CD4-positive, alpha-beta T cell treated with Interleukin-6 at 100 ng/mL for 8 hours (primary cell): ENCODE results near the gene RAB33B.
A peak's percentile ranks its signal among the peaks of the same experiment; 100 is the strongest.
"Not testable (repeated sequence)": the region's sequence is repeated elsewhere in the genome, so short reads cannot be mapped to it uniquely, and the experiment has no call there.

Source experiments
- DNase-seq: peaks from one replicate; pipeline ENCODE4 v3.0.0-alpha.2; 2020; ENCODE audit warnings: mixed read lengths, low spot score

RAB33B gene

GRCh38 chr4:139454111-139455045, at the start of gene RAB33B:
TSS of gene RAB33B (plus strand) at chr4:139454121. CDS start at chr4:139454196, 75 bp downstream.
- DNase-seq, result no peak

DNA sequence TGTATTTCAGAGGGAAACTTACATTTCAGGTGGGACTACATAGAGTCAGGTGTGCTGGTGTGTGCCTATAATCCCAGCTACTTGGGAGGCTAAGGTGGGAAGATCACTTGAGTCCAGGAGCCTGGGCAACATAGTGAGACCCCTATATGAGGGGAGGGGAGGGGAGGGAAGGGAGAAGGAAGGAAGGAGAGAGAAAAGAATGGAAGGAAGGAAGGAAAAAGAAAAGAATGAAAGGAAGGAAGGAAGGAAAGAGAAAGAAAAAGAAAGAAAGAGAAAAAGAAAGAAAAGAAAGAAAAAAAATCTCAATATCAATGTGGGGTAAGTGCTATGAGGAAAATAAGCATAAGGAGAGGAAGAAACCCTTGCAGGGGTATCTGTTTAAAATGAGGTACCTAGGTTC, 43.6 kb upstream of the RAB33B start:
- no peak for DNase-seq

- not testable (repeated sequence) for DNase-seq
These were observed 39.2 kb upstream of the RAB33B start for GRCh38 chr4:139414671-139415210.

- peak; percentile 37 for DNase-seq
These were observed 37.7 kb upstream of the RAB33B start for GRCh38 chr4:139416073-139416673.

DNA sequence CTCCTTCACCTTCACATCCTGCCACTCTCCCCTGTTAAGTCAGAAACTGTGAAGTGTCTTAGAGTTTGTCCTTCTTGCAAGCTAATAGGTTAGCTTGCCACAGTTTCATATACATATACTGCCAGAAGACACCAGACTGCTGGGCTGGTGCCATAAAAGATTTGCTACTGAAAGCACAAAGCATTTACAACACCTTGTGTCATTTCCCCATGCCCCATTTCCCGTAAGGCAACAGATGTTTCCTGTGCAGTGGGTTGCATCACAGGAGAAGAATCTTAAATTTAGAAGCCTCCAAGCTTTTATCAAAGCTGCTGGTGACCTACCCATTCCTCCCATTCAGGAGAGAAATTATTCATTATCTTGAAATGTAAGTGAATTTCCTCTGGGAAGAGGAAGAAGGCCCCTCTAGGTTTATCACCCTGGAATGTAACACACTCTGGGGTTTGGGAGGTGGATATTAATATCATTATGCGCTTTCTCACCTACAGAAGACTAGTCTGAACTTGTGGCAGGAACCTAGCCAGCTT, 34.5 kb upstream of the RAB33B start:
- peak; percentile 12 for DNase-seq

DNA sequence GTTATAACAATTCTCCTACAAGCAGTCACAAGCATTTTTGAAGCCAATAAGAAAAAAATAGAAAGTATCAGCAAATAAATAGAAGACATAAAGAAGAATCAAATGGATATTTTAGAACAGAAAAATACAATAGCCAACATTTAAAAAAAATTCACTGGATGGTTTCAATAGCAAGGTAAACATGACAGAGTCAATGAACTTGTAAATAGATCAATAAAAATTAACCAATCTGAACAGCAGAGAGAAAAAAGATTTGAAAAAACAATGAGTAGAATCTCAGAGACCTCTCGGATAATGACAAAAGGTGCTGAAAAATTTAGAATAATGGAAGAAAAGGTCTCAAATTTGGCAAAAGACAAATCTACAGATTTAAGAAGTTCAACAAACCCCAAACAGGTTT, 33.3 kb upstream of the RAB33B start:
- DNase-seq, result no peak

GRCh38 chr4:139436122-139436521, 17.8 kb upstream of the RAB33B start:
- DNase-seq, result no peak

DNA sequence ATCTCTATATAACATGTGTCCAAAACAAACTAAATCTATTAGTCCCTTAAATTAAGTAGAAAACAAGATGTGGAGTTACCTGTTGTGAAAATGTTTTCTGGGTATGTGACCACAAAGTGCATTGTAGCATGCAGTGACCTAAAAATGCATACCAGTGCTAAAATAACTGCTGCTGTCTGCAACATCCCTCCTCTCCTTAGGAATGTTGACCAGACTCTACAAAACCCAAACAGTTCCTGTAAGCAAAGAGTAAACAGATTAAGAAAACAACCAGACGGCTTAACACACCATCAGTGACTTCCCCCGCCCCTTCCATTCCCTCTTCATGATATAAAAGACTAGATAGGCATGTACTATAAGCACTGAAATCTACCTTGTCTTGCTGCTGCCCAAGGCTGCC, 15.8 kb upstream of the RAB33B start:
- DNase-seq, result no peak

GRCh38 chr4:139441029-139441428, 12.9 kb upstream of the RAB33B start:
- no peak for DNase-seq

- no peak for DNase-seq
These were observed 10.3 kb upstream of the RAB33B start for GRCh38 chr4:139443661-139444060.

- not testable (repeated sequence) for DNase-seq
These were observed 9.0 kb upstream of the RAB33B start for GRCh38 chr4:139444881-139445280.

DNA sequence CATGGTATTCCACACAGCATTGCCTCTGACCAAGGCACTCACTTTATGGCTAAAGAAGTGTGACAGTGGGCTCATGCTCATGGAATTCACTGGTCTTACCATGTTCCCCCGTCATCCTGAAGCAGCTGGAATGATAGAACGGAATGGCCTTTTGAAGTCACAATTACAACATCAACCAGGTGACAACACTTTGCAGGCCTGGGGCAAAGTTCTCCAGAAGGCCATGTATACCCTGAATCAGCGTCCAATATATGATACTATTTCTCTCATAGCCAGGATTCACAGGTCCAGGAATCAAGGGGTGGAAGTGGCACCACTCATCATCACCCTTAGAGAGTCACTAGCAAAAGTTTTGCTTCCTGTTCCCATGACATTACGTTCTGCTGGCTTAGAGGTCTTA, 6.8 kb upstream of the RAB33B start:
- not testable (repeated sequence) for DNase-seq

DNA sequence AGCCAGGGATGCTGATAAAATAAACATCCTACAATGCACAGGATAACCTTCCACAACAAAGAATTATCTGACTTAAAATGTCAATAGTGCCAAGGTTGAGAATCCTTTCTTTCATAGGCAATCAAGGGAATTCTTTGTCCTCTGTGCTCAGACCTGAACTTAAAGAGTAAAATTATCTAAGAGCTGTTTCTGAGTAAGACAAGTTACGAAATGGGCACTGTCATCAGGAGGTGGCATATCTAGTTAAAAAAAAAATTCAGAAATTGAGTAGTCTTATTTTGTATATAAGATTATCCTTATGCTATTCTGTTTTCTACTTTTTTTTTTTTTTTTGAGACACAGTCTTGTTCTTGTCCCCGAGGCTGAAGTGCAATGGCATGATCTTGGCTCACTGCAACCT, 3.3 kb upstream of the RAB33B start:
- no peak for DNase-seq

DNA sequence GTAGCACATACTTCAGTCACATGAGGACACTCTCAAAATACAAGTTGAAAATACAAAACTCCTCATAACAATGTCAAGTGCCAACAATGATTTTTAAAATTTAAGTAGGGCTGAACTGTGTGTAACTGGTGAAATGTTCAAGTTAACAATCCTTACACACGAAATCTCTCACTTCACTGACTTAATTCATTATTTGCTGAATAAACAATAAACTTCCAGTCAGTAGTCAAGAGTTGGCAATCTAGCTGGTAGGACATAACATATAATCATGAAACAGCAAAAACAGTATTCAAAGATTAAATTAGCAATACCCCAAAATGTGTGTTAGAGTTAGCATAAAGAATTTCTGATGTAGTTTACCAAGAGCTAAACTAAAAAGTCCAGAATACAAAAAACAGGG, 1.9 kb upstream of the RAB33B start:
- DNase-seq, result no peak

DNA sequence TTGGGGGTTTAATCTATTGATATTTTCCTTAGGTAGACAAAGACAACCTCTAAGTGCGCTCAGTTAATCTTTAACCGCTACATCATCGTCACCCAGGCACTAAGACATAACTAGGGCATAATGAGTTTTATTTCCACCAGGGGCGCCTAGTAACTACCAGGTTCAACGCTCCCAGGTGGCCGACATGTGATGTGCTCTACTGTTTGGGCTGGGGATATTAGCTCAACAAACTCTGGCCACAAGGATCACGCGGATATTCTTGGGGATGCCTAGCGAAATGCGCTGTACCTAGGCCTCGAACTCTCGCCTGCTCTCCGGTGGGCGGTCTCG, 915 bp upstream of the RAB33B start:
- DNase-seq, result peak; percentile 78

- peak; percentile 97 for DNase-seq
These were observed 380 bp upstream of the RAB33B start for GRCh38 chr4:139453371-139454110.

DNA sequence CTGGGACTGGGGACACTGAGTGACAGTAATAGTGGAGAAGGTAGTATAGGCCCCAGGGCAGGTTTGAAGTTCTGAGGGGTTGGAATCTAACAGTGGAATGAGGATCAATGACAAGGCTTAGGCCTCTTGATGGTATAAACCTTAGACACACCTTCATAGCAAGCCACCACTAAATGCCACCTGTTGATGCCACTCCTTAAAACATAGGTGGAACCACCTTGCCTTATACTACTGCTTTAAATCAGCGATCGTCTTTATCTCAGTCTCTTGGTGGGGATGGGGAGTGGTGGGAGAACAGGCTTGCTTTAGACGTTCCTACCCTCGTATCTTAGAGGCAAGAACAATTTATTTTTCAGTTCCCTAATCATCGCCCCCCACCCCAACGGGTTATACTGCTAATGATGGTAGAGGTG, 1.2 kb downstream of the RAB33B start:
- DNase-seq, result no peak

- no peak for DNase-seq
These were observed 3.4 kb downstream of the RAB33B start for GRCh38 chr4:139457318-139457717.

DNA sequence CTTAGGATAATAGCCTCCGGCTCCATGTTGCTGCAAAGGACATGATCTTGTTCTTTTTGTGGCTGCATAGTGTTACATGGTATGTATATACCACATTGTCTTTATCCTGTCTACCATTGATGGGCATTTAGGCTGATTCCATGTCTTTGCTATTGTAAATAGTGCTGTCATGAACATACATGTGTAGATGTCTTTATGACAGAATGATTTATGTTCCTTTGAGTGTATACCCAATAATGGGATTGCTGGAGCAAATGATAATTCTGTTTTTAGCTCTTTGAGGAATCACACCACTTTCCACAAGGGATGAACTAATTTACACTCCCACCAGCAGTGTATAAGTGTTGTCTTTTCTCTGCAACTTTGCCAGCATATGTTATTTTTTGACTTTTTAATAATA, 4.6 kb downstream of the RAB33B start:
- no peak for DNase-seq

GRCh38 chr4:139458999-139459398, 5.1 kb downstream of the RAB33B start:
- DNase-seq, result no peak

DNA sequence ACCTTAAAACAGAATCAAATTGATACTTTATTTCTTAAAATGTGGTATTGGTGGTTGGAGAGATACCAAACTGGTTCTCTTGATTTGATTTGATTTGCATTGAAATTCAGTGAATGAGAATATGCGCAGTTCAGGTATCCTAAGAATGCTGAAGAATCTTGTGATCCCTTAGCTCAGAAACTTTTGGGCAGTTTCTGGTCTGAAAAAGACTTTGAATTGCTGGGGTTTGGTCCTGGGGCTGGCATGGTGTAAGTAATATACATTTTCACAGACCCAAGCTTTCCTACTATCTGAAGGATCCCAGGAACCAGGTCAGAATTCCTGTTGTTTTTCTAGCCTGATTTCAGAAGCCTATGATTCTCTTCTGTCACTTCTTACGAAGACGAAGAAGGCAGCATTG, 6.6 kb downstream of the RAB33B start:
- DNase-seq, result no peak

DNA sequence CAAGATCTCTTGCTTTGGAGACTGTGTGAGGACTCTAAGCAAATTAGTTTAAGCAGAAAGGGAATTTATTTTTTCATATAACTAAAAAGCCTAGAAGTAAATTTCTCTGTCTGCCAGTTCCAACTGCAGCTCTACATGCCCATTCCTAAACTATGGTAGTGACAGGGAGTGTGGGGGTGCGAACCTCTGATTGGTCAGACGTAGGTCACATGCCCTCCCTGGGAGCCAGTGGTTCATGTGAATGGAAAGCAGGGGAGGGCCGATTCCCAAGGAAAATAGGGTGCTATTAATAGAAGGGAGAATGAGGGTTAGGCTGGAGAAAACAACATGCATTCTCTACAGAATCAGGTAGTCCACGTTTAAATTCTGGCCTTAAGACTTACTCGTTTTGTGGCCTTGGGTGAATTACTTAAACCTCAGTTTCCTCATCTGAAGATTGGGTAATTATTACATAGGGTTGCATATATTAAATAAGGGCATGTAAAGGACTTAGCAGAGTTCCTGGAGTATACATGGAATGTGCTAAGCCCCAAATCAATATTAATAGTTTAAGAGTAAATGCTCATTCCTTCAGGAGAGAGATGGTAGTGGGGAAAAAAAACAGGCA, 7.2 kb downstream of the RAB33B start:
- DNase-seq, result no peak
